Chondrocyte (in vitro differentiated cells): Measurements from ENCODE around the gene HARS1. TPM values are rescaled to one million over a fixed set of nuclear protein-coding genes. Genes with fewer than 3 reads are reported as not detected.
A peak's percentile ranks its signal among the peaks of the same experiment; 100 is the strongest.
"Not testable (repeated sequence)": the region's sequence is repeated elsewhere in the genome, so short reads cannot be mapped to it uniquely, and the experiment has no call there.

ENCODE experiments used
- DNase-seq: peaks from one replicate; pipeline ENCODE4 v3.0.0; 2021; ENCODE audit warnings: mixed read lengths, low spot score
- H3K27ac Mint-ChIP-seq: one replicate; pipeline ENCODE4 v1.8.0; 2021; ENCODE audit warnings: mild to moderate bottlenecking, moderate library complexity, mixed read lengths; ENCODE audit not compliant: unreplicated experiment
- H3K27me3 Mint-ChIP-seq: 2 replicates; pipeline ENCODE4 v1.8.0; 2021; ENCODE audit warnings: low read depth, mixed read lengths
- H3K36me3 Mint-ChIP-seq: 2 replicates; pipeline ENCODE4 v1.8.0; 2021; ENCODE audit warnings: low read depth, mixed read lengths
- H3K4me1 Mint-ChIP-seq: 2 replicates; pipeline ENCODE4 v1.8.0; 2021; ENCODE audit warnings: low read depth, mild to moderate bottlenecking, mixed read lengths
- H3K4me3 Mint-ChIP-seq: one replicate; pipeline ENCODE4 v1.8.0; 2021; ENCODE audit warnings: mild to moderate bottlenecking, moderate library complexity, mixed read lengths; ENCODE audit not compliant: unreplicated experiment
- H3K9me3 Mint-ChIP-seq: 2 replicates; pipeline ENCODE4 v1.8.0; 2021; ENCODE audit warnings: low read depth, mixed read lengths
- total RNA-seq: library from RNA; stranded (reverse); gene quantifications from 3 replicates; pipeline ENCODE4 v1.2.1, GENCODE V29; 2021
- TF ChIP-seq, protein P1 (sequence below): fragments of 200-600 bp; sonication (generic); IDR thresholded peaks from 2 replicates; pipeline ENCODE4 v1.5.0; 2021; ENCODE audit warnings: antibody characterized with exemption, mild to moderate bottlenecking, moderate library complexity

The HARS1 gene
- total RNA-seq, 1 donor from 2014 or later = 67.5 TPM

DNA sequence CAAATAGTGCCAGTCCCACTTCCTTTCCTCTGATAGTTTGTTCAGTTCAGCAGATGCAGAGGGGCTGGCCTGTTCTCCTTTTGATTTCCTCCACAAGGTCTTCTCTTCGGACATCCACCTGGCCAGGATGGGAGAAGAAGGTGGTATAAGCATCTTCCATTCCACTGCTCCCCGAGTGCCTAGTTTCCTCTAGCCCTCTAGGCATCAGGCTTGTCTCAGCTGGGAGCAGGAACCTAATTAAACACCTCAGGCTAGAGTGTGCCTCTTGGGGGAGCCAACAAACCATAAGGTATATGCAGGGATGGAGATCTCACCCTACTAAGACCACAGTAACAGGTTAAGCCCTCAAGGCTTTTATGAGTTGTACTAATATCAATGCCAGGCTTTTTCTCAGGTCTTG lies 17.0 kb downstream of the HARS1 start:
- H3K4me1 Mint-ChIP-seq = no peaks in the 10 kb centered on the region
- H3K9me3 Mint-ChIP-seq = no peaks in the 10 kb centered on the region
- H3K36me3 Mint-ChIP-seq = peaks cover 23% of the 10 kb centered on the region
- H3K27me3 Mint-ChIP-seq = no peaks in the 10 kb centered on the region
- no peak overlapping the region for H3K27ac Mint-ChIP-seq
- TF ChIP-seq, protein P1, sequence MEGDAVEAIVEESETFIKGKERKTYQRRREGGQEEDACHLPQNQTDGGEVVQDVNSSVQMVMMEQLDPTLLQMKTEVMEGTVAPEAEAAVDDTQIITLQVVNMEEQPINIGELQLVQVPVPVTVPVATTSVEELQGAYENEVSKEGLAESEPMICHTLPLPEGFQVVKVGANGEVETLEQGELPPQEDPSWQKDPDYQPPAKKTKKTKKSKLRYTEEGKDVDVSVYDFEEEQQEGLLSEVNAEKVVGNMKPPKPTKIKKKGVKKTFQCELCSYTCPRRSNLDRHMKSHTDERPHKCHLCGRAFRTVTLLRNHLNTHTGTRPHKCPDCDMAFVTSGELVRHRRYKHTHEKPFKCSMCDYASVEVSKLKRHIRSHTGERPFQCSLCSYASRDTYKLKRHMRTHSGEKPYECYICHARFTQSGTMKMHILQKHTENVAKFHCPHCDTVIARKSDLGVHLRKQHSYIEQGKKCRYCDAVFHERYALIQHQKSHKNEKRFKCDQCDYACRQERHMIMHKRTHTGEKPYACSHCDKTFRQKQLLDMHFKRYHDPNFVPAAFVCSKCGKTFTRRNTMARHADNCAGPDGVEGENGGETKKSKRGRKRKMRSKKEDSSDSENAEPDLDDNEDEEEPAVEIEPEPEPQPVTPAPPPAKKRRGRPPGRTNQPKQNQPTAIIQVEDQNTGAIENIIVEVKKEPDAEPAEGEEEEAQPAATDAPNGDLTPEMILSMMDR = no peak
- no peak for DNase-seq
- no peak overlapping the region for H3K4me3 Mint-ChIP-seq

DNA sequence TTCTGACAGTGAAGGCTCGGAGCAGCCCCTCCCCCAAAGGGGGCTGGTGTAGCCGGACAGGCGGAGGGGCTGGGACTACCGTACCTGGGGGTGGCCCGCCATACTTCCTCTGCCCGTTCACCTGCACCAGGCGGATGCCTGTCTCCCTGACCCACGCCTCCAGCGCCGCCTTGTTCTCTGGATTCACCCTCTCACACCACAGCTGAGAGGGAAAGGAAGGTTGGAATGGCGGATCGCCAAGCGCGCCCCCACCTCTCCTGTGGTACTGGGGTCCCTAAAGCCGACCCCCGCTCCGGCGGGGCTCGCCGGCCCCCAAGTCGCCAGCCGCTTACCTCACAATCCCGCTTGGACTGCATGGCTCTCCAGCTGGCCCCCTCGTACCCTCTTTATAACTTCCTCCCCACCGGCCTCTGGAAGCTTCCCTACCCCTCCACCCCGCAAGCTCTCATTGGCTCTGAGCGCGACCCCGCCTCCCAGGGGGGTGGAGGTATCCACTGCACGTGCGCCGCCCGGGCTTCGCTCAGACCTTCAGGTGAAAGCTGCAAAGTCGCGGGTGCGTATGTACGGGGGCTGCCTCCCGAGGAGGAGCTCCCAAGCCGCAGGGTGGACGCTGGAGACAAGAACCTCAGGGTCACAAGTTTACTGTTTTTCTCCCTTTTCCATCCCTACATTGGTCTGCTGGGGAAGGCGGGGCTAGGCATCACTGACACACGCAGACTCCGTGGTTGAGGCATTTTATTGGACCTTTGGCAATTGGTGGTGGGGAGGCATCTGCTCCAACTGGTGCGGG lies 17.8 kb downstream of the HARS1 start, which contains the start of gene DND1:
Gene DND1, minus strand, starts transcription at position 390 of the 790 bp plus-strand sequence. Its CDS starts 34 bp downstream, at position 356.
- Mint-ChIP-seq H3K36me3 (peaks cover 28% of the 10 kb centered on the region), H3K27me3 (no peaks in the 10 kb centered on the region), H3K27ac (peak within 1 kb of the TSS; percentile 45), H3K4me1 (no peaks in the 10 kb centered on the region), H3K4me3 (no peak within 1 kb of the TSS), H3K9me3 (no peaks in the 10 kb centered on the region)
- TF ChIP-seq, protein P1 = no peak
- no peak for DNase-seq

DNA sequence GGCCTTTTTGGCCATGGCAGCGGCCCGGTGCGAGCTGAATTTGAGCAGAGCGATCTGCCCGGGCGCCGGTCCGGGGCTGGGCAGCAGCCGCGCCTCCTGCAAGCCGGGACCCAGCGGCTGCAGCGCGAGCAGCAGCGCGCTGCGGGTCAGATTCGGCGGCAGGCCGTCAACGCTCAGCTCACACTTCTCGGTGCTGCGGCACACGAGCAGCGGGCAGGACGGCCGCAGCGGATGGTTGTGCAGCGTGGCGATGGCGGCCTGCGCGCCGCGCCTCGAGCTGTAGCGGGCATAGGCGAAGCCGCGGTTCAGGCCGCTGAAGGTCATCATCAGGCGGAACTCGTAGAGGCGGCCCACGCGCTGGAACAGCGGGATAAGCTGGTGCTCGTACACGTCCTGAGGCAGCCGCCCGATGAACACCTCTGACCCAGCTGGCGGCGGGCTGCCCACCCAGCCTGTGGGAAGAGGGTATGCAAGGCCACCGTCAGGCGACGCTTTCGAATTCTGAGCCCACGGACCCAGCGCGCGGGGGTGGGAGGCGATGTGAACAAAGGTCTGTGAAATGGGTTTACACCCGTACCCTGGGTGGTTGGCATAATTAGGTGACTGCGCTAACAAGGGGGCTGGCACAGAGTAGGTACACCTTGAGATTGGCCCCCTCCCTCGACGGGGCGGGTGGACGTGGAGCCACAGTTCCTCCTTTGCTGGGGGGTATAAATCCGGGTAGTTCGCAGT lies 18.5 kb downstream of the HARS1 start:
- TF ChIP-seq, protein P1 = no peak
- Mint-ChIP-seq H3K27ac (no peak overlapping the region), H3K4me1 (peaks cover 3% of the 10 kb centered on the region), H3K9me3 (no peaks in the 10 kb centered on the region), H3K36me3 (peaks cover 27% of the 10 kb centered on the region), H3K27me3 (no peaks in the 10 kb centered on the region), H3K4me3 (no peak overlapping the region)
- no peak for DNase-seq

DNA sequence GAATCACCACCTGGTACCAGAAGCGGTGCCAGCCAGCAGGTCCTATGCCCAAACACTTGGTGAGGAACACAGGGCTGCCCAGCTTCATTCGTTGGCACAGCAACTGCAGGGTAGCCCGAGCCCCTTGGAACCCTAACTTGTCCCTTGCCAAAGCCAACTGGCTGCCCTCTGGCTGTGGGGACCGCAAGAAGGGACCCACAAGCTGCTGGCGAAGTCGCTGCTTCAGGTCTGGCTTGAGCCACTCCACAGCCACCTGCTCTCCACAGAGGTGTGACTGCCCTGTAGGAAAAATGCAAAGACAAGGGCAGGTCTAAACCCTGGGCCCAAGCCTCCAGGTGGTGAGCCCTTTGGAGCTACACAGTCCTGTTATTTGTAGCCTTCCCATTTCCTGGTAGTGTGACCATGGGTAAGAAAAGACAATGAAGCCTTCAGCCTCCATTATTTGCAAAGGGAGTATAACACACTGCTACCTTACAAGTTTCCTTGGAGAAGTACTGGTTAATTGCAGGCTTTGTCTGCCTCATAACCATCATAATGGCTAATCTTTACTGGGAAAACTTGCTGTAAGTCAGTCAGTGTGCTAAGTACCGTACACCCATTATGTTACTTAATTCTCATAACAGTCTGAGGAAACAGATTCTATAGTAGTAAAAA lies 19.6 kb downstream of the HARS1 start:
- DNase-seq = no peak
- Mint-ChIP-seq H3K4me1 (peaks cover 13% of the 10 kb centered on the region), H3K4me3 (no peak overlapping the region), H3K27me3 (no peaks in the 10 kb centered on the region), H3K27ac (no peak overlapping the region), H3K9me3 (no peaks in the 10 kb centered on the region), H3K36me3 (peaks cover 24% of the 10 kb centered on the region)
- TF ChIP-seq, protein P1 = no peak

DNA sequence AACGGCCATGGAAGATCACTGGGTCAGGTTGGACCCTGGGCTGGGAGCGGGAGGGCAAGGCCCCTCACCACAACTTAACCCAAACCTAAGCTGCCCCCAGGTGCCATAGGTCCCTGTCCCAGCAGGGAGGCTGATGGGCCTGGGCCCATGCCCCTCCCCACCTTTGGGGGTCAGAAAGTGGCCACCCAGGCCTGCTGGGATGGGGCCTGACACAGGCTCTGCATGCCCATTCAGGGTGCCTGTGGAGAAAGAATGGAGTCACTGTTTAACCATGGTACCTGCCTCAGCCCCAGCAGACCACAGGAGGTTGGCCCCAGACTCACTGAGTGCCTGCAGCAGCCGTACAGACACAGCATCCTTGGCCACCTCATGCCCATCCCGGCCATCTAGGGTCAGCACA lies 20.1 kb downstream of the HARS1 start:
- not testable (repeated sequence) for H3K4me3 Mint-ChIP-seq, H3K27me3 Mint-ChIP-seq, H3K27ac Mint-ChIP-seq, DNase-seq, H3K9me3 Mint-ChIP-seq
- peaks cover 19% of the 10 kb centered on the region for H3K4me1 Mint-ChIP-seq
- peaks cover 22% of the 10 kb centered on the region for H3K36me3 Mint-ChIP-seq
